GOT3 (cell line): ENCODE data around the gene UPF1.

Experiments
- DNase-seq: peaks from one replicate; lab custom pipeline; 2025; ENCODE audit warnings: mixed read lengths; lab: John Stamatoyannopoulos, UW

The UPF1 gene

GRCh38 chr19:18857223-18857622, 25.5 kb downstream of the UPF1 start:
- DNase-seq: no peak

GRCh38 chr19:18858906-18859646, 27.3 kb downstream of the UPF1 start:
- no peak for DNase-seq

DNA sequence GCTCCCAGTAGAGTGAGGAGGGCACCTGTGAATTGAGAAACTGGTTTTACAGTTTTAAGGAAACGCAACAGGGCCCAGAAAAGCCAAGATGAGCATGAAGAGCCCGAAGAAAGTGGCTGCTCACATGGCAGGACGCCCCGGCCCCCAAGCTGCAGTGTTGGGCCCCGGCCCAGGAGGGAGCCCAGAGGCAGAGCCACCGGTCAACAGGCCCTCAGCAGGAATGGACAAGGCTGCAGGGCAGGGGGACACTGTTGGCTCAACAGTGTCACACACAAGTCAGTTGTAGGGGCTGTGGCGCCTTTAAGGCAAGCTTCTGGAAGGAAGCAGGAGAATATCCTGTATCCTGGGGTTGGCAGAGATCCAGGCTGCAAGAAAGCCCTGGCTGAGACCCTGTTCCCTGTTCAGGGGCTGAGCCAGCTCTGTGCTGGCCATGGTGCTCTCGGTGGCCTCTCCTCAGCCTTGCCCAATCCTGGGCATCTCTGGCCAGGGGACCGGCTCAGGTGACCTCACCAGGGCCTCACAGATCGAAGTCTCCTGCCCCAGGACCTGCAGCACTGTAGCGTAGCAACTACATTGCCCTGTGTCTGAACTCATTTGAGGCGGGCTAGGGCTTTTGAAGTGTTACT, 28.0 kb downstream of the UPF1 start:
- DNase-seq: no peak

GRCh38 chr19:18860302-18860700, 28.5 kb downstream of the UPF1 start:
- DNase-seq: no peak

DNA sequence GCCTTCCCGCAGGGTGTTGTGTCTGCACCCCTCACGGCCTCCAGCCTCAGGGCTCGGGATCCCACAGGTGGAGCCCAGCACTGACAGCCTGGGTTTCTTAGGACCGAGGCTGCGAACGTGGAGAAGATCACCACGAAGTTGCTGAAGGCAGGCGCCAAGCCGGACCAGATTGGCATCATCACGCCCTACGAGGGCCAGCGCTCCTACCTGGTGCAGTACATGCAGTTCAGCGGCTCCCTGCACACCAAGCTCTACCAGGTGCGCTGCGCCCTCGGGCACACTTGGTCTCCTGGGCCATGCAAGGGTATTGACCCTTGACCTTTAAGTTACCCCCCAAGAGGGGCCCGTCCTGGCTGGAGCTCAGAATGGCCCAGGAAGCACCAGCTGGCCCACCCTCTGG, 29.0 kb downstream of the UPF1 start:
- DNase-seq: no peak

DNA sequence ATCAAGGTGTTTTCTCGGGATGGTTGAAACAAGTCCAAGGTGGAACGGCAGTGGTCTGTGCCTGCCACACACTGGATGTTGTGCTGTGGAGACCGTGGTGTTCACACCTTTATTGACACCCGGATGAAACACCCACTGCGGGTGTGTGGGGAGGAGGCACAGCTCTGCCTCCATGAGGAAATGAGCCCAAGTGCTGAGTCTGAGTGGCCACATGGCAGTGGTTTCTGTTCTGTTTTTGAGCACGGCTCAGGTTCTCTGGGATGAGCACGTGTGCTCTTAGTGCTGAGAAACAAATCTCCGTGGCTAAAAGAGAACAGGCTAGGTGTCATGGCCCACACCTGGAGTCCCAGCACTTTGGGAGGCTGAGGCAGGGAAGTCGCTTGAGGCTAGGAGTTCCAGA, 29.5 kb downstream of the UPF1 start:
- no peak for DNase-seq

DNA sequence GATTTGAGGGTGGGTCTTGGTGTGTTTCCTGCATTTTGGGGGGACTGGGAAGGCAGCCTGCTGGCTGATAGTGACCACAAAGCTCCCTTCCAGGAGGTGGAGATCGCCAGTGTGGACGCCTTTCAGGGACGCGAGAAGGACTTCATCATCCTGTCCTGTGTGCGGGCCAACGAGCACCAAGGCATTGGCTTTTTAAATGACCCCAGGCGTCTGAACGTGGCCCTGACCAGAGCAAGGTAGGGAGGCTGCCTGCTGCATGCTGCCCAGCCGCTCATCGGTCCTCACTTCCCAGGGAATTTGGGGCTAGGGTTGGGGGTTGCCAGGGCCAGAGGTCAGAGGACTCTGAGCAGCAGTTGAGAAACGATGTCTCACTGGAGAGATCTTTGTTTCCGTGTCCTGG, 30.2 kb downstream of the UPF1 start:
- no peak for DNase-seq

GRCh38 chr19:18862976-18863842, 31.4 kb downstream of the UPF1 start:
- no peak for DNase-seq

- no peak for DNase-seq
These were observed 32.1 kb downstream of the UPF1 start for GRCh38 chr19:18863843-18864362.

- DNase-seq: no peak
These were observed 33.6 kb downstream of the UPF1 start for GRCh38 chr19:18865106-18865972.

DNA sequence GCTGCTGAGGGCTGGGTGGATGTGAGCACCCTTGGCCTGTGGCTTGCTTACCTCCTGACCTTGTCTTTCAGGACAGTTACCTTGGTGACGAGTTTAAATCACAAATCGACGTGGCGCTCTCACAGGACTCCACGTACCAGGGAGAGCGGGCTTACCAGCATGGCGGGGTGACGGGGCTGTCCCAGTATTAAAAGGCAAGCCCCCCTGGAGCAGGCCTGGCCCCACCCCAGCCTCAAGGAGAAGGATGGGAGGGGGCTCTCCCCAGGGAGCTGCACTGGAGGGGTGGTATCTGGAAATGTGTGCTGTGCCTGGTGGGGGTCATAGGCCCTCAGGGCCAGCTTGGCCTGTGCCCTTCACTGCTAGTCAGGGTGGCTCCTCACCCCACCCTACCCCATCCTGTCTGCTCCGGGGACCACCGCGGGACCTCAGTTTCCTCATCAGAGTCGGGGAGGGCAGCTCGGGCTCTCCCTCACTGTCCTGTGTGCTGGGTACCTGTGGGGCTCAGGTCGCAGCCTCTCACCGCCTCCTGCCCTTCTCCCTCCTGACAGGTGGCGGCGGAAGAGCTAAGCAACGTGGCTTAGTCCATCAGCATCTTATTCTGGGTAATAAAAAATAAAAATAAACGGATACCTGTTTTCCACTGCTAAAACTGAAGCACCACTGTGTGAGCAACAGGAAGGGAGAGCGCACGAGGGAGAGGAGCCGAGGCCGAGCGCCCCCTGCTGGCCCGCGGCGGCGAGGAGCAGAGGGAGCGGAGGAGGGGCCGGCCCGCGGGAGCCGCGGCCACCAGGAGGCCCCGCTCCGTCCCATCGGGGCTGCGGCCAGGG, 34.4 kb downstream of the UPF1 start:
- no peak for DNase-seq

- no peak for DNase-seq
These were observed 35.0 kb downstream of the UPF1 start for GRCh38 chr19:18866800-18867123.

DNA sequence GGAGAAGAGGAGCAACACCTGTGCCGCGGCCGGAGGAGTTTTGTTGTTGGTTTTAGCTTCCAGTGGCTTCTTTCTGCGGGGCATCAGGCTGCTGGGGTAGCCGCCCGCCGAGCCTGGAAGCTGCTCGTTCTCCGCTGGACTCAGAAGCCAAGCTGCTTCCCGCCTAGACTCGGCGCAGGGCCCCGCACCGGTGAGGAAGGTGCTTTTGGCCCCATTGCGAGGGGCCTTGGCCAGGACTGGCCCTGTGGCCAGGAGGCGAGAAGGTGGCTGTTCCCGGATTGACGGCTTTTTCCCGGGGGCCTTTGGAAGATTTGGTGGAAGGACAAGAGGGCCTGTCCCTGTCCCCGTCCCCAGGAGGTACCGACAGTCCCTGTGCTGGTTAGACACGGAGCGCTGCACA, 35.4 kb downstream of the UPF1 start:
- DNase-seq: no peak

GRCh38 chr19:18867751-18868150, 36.0 kb downstream of the UPF1 start:
- no peak for DNase-seq

- no peak for DNase-seq
These were observed 36.7 kb downstream of the UPF1 start for GRCh38 chr19:18868380-18869022.

GRCh38 chr19:18869023-18869618, 37.4 kb downstream of the UPF1 start:
- no peak for DNase-seq

- no peak for DNase-seq
These were observed 38.2 kb downstream of the UPF1 start for GRCh38 chr19:18869781-18870530.

- DNase-seq: no peak
These were observed 38.9 kb downstream of the UPF1 start for GRCh38 chr19:18870531-18871172.

GRCh38 chr19:18871543-18871942, 39.8 kb downstream of the UPF1 start:
- no peak for DNase-seq
